ENCODE results near the gene NUDCD3.

The NUDCD3 gene

DNA sequence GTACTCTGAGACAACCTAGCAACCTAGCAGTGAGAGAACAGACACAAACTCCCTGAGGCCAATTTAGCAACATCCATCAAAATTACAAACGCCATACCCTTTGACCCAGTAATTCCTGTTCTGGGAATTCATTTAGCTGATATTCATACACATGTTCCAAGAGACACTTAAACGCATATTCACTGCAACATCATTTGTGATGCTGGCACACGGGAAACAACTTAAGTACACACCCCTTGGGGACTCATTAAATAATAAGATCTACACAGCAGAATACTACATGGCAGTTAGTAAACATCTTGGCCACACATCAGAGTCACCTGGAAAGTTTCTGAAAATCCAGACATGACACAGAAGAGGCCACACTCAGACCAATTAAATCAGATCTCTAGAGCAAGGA is 17.6 kb downstream of the NUDCD3 start:
- DNase-seq (ENCODE audit: low spot score), result no peak
- in situ Hi-C loops (cut with MboI; ENCODE audit: low sequenced_read_pairs, unreplicated experiment), result no loop called here
- TF ChIP-seq, protein P1, sequence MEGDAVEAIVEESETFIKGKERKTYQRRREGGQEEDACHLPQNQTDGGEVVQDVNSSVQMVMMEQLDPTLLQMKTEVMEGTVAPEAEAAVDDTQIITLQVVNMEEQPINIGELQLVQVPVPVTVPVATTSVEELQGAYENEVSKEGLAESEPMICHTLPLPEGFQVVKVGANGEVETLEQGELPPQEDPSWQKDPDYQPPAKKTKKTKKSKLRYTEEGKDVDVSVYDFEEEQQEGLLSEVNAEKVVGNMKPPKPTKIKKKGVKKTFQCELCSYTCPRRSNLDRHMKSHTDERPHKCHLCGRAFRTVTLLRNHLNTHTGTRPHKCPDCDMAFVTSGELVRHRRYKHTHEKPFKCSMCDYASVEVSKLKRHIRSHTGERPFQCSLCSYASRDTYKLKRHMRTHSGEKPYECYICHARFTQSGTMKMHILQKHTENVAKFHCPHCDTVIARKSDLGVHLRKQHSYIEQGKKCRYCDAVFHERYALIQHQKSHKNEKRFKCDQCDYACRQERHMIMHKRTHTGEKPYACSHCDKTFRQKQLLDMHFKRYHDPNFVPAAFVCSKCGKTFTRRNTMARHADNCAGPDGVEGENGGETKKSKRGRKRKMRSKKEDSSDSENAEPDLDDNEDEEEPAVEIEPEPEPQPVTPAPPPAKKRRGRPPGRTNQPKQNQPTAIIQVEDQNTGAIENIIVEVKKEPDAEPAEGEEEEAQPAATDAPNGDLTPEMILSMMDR (IDR thresholded peaks at IDR 0.05; ENCODE audit: borderline replicate concordance, control extremely low read depth, extremely low read depth, insufficient read depth, missing control alignments), result no peak

DNA sequence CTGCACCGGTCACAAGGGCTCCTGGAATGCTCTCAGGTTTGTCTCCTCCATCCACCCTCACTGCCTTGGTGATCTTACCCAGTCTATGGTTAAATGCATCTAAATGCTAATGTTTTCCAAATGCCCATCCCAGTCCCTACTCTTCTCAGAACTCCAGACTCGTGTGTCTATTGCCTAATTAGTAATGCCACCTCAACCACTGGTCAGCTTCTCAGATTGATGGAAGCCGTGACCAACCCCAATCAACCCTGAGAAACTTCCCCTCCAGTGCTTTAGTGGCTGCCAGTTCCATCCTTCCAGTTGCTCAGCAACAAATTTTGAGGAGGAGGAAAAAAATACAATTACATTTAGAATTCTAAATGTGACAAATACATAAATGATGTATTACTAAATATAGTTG is 18.6 kb downstream of the NUDCD3 start:
- in situ Hi-C loops (cut with MboI; ENCODE audit: low sequenced_read_pairs, unreplicated experiment), result no loop called here
- TF ChIP-seq, protein P1 (IDR thresholded peaks at IDR 0.05; ENCODE audit: borderline replicate concordance, control extremely low read depth, extremely low read depth, insufficient read depth, missing control alignments), result no peak
- no peak for DNase-seq (ENCODE audit: low spot score)

DNA sequence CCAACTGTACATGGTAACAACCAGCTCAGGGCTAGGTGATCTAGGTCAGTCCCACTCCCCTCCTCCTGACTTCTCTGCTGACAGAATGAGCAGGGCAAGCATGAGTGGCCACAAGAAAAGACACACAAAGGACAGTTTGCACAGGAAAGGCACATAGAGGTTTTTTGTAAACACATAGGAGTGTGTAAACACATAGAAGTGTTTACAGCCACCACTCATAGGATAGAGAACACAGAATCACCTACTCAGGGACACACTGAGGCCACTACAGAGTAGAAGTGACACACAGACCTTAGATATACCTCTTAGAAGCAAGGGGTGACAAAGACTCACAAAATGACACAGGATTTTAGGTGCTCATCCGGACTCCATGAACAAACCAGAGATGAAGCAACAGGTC is 19.0 kb downstream of the NUDCD3 start:
- TF ChIP-seq, protein P1 (IDR thresholded peaks at IDR 0.05; ENCODE audit: borderline replicate concordance, control extremely low read depth, extremely low read depth, insufficient read depth, missing control alignments), result no peak
- in situ Hi-C loops (cut with MboI; ENCODE audit: low sequenced_read_pairs, unreplicated experiment), result no loop called here
- DNase-seq (ENCODE audit: low spot score), result no peak

DNA sequence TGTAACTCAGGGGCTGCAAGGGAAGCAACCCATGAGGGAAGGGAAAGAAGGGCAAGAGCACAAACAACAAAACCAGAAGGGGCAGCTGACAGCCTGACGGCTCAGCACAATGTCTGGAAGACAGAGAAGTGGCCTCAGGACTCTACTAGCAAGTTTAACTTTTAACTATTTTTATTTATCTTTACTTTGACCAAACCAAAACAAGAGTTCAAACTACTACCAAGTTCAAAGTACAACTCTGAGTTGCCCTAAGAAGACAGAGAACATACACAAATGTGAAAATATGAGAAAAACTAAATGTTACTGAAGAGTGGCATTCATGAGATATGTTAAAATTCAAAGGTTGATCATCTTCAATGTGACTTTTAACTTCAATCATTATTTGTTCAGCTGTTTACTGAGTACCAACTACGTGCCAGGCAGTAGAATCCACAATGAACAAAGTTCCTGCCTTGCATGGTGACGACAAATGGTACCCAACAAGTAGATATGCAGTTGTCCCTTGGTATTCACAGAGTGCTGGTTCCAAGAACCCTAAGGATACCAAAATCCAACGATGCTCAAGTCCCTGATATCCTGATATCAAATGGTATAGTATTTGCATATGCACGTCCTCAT is 19.7 kb downstream of the NUDCD3 start:
- no peak for DNase-seq (ENCODE audit: low spot score)
- TF ChIP-seq, protein P1 (IDR thresholded peaks at IDR 0.05; ENCODE audit: borderline replicate concordance, control extremely low read depth, extremely low read depth, insufficient read depth, missing control alignments), result no peak
- in situ Hi-C loops (cut with MboI; ENCODE audit: low sequenced_read_pairs, unreplicated experiment), result no loop called here

DNA sequence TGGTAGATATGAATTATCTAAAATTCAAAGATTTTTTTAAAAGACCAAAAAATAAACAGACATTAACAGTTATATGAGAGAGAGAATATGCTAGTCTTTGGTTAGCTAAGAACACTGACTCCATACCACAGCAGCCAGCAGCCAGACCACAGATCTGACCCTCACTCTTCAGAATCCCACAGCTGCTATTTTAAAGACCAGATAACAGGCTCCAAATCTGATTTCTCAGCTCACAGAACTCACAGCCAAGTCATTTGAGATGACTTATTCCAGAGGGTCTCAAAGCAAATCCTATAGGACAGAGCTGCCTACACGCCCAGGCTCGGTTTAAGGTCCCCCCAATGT is 20.4 kb downstream of the NUDCD3 start:
- DNase-seq (ENCODE audit: low spot score), result no peak
- TF ChIP-seq, protein P1 (IDR thresholded peaks at IDR 0.05; ENCODE audit: borderline replicate concordance, control extremely low read depth, extremely low read depth, insufficient read depth, missing control alignments), result no peak
- in situ Hi-C loops (cut with MboI; ENCODE audit: low sequenced_read_pairs, unreplicated experiment), result no loop called here

GRCh38 chr7:44469461-44470134 is 20.9 kb downstream of the NUDCD3 start:
- DNase-seq (ENCODE audit: low spot score), result no peak
- in situ Hi-C loops (cut with MboI; ENCODE audit: low sequenced_read_pairs, unreplicated experiment), result no loop called here
- TF ChIP-seq, protein P1 (IDR thresholded peaks at IDR 0.05; ENCODE audit: borderline replicate concordance, control extremely low read depth, extremely low read depth, insufficient read depth, missing control alignments), result no peak
